Kidney (tissue), 14 donors: ENCODE data around the gene PKD2. TPM values are rescaled to one million over a fixed set of nuclear protein-coding genes. Genes with fewer than 3 reads are reported as not detected.

Experiments
- DNase-seq, 5 donors: peaks; one replicate each; pipeline ENCODE4 v3.0.0-alpha.2; 2013 to 2020
- FAIRE-seq: peaks from 2 replicates; lab custom pipeline; 2012; peaks lifted over from hg19 to GRCh38; lab: Jason Lieb, UNC
- H3K27ac ChIP-seq, 2 donors: one replicate each; pipeline ENCODE4 v1.7.0; 2013; ENCODE audit warnings: low read depth in 2 of 2, low read length in 2 of 2, inconsistent platforms in 1 of 2
- H3K27me3 ChIP-seq: one replicate; pipeline ENCODE4 v1.7.1; 2013; ENCODE audit warnings: low read length, inconsistent platforms; ENCODE audit not compliant: control insufficient read depth, insufficient read depth
- H3K36me3 ChIP-seq, 3 donors: one replicate each; pipeline versions ENCODE4 v1.7.0 to v1.7.1; 2013; ENCODE audit warnings: low read length in 3 of 3, control low read depth in 1 of 3, inconsistent platforms in 1 of 3; ENCODE audit not compliant: insufficient read depth in 3 of 3, control insufficient read depth in 2 of 3
- H3K4me1 ChIP-seq, 3 donors: one replicate each; pipeline versions ENCODE4 v1.7.0 to v1.7.1; 2013; ENCODE audit warnings: low read length in 3 of 3, inconsistent platforms in 1 of 3, low read depth in 1 of 3; ENCODE audit not compliant: control insufficient read depth in 2 of 3, insufficient read depth in 2 of 3
- H3K4me3 ChIP-seq, 3 donors: one replicate each; pipeline versions ENCODE4 v1.7.0 to v1.8.1; 2013; ENCODE audit warnings: low read length in 3 of 3, control low read depth in 1 of 3, inconsistent platforms in 1 of 3
- H3K9ac ChIP-seq, 3 donors: one replicate each; pipeline versions ENCODE4 v1.7.0 to v1.7.1; 2013; ENCODE audit warnings: low read length in 3 of 3, control low read depth in 1 of 3, inconsistent platforms in 1 of 3
- H3K9me3 ChIP-seq, 3 donors: one replicate each; pipeline versions ENCODE4 v1.7.0 to v1.7.1; 2013; ENCODE audit warnings: low read length in 3 of 3, control low read depth in 1 of 3, inconsistent platforms in 1 of 3; ENCODE audit not compliant: control insufficient read depth in 2 of 3, insufficient read depth in 1 of 3
- CTCF ChIP-seq: IDR thresholded peaks from 3 replicates; pipeline ENCODE4 v1.5.1; 2012; ENCODE audit warnings: mild to moderate bottlenecking, moderate library complexity, borderline replicate concordance; ENCODE audit not compliant: insufficient read depth; ENCODE audit errors: extremely low read depth
- intact Hi-C: fragments of 100-400 bp; cut with DNase I; formaldehyde crosslinking; loops from one replicate; pipeline ENCODE4 v1.11.1; 2022
- polyA plus RNA-seq: library from polyadenylated mRNA; stranded (reverse); fragments of 350-450 nt; fragmentation: Illumina TruSeq; extraction: RNeasy Lipid Tissue Mini Kit (QIAGEN cat#74804); gene quantifications from one replicate; pipeline ENCODE4 v1.2.3, GENCODE V29; 2014; ENCODE audit warnings: low read depth, low replicate concordance; ENCODE audit not compliant: insufficient read depth
- total RNA-seq: library from RNA; stranded (reverse); fragmentation: NEBNext Ultra II Directional; extraction: Animal tissue kit (Norgen Biotek cat#: 25700); gene quantifications from one replicate; pipeline ENCODE4 v1.2.1, GENCODE V29; 2021
- donor health status: control.
- donor health status: control.
- donor health status: control.
- donor health status: control.
- donor health status: control.
- donor health status: DM: yes; HTN: yes; CAD: no.
- donor health status: Normal renal cell carcinoma (clear cell type).

The PKD2 gene
- total and polyA plus RNA-seq, 2 donors from 2014 or later = 21.2 to 92.6 TPM

GRCh38 chr4:88091378-88091777 lies 83.9 kb downstream of the PKD2 start:
- intact Hi-C loops = no loop called here
- Histone ChIP-seq H3K9me3 (no peaks in the 10 kb centered on the region), H3K4me1 (no peaks in the 10 kb centered on the region), H3K4me3 (no peak overlapping the region), H3K27me3 (no peaks in the 10 kb centered on the region), H3K27ac (no peak overlapping the region), H3K9ac (no peak overlapping the region), H3K36me3 (no peaks in the 10 kb centered on the region)
- no peak for FAIRE-seq
- no peak for TF ChIP-seq CTCF
- DNase-seq = no peak

GRCh38 chr4:88093874-88094273 lies 86.4 kb downstream of the PKD2 start:
- Histone ChIP-seq H3K36me3 (no peaks in the 10 kb centered on the region), H3K4me1 (no peaks in the 10 kb centered on the region), H3K9ac (no peak overlapping the region), H3K4me3 (no peak overlapping the region), H3K27me3 (no peaks in the 10 kb centered on the region), H3K27ac (no peak overlapping the region), H3K9me3 (no peaks in the 10 kb centered on the region)
- FAIRE-seq (no peak), DNase-seq (no peak)
- no peak for TF ChIP-seq CTCF
- intact Hi-C loops = no loop called here

DNA sequence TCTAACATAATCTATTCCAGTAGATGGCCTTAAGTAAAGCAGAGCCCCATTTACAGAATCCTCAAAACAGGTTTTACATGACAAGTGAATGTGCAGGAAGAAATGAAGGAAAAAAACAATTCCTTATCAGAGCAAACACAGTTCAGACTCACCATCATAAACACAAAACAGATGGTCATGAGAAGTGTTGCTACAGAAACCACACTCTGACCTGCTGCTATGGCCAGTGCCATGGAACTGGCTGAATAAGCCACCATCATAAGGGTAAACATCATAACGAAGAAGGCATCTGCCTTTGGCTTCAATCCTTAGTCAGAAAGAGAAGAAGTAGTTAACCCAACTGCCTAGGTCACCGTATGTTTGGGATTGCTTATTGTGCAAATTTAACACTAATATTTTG lies 89.9 kb downstream of the PKD2 start:
- H3K9me3 ChIP-seq = no peaks in the 10 kb centered on the region
- intact Hi-C loops = no loop called here
- H3K27me3 ChIP-seq = no peaks in the 10 kb centered on the region
- no peak overlapping the region for H3K9ac ChIP-seq
- no peak overlapping the region for H3K4me3 ChIP-seq
- no peaks in the 10 kb centered on the region for H3K4me1 ChIP-seq
- H3K27ac ChIP-seq = no peak overlapping the region
- DNase-seq (no peak), FAIRE-seq (no peak)
- H3K36me3 ChIP-seq = no peaks in the 10 kb centered on the region
- TF ChIP-seq CTCF = no peak

GRCh38 chr4:88097781-88098180 lies 90.3 kb downstream of the PKD2 start:
- intact Hi-C loops = no loop called here
- Histone ChIP-seq H3K27me3 (no peaks in the 10 kb centered on the region), H3K27ac (no peak overlapping the region), H3K36me3 (no peaks in the 10 kb centered on the region), H3K9me3 (no peaks in the 10 kb centered on the region), H3K4me3 (no peak overlapping the region), H3K4me1 (no peaks in the 10 kb centered on the region), H3K9ac (no peak overlapping the region)
- FAIRE-seq (no peak), DNase-seq (no peak)
- no peak for TF ChIP-seq CTCF
